Stomach (tissue), 9 donors: Measurements from ENCODE around the gene HERPUD2. TPM values are rescaled to one million over a fixed set of nuclear protein-coding genes. Genes with fewer than 3 reads are reported as not detected.

Experiments used
- DNase-seq, 2 donors: peaks; one replicate each; pipeline versions ENCODE4 v3.0.0 to v3.0.0-alpha.2; 2013 to 2019
- H3K27ac ChIP-seq, 5 donors: fragments of 200-600 bp in 4 of 5; sonication (generic) in 4 of 5; one replicate each; pipeline ENCODE4 v1.5.1; 2013 to 2019; ENCODE audit warnings: mild to moderate bottlenecking in 1 of 5, moderate library complexity in 1 of 5
- H3K27me3 ChIP-seq, 3 donors: fragments of 200-600 bp; sonication (generic); one replicate each; pipeline ENCODE4 v1.5.1; 2017 to 2019; ENCODE audit warnings: mixed run types in 1 of 3
- H3K36me3 ChIP-seq, 4 donors: fragments of 200-600 bp; sonication (generic); 1 replicate in 3 of 4; 2 replicates in 1 of 4; pipeline ENCODE4 v1.5.1; 2016 to 2019
- H3K4me1 ChIP-seq, 4 donors: fragments of 200-600 bp; sonication (generic); one replicate each; pipeline ENCODE4 v1.5.1; 2016 to 2019
- H3K4me3 ChIP-seq, 4 donors: fragments of 200-600 bp; sonication (generic) in 3 of 4; one replicate each; pipeline ENCODE4 v1.5.1; 2016 to 2019; ENCODE audit warnings: mild to moderate bottlenecking in 1 of 4
- H3K9me3 ChIP-seq, 4 donors: fragments of 200-600 bp; sonication (generic); one replicate each; pipeline ENCODE4 v1.5.1; 2016 to 2019
- EP300 ChIP-seq: sonication (generic); formaldehyde crosslinking; IDR thresholded peaks from one replicate; pipeline ENCODE4 v1.6.1; 2017; ENCODE audit warnings: antibody characterized with exemption
- POLR2A ChIP-seq, 4 donors: fragments of 450-650 bp; IDR thresholded peaks; one replicate each; pipeline ENCODE4 v1.6.1; 2016; ENCODE audit warnings: antibody characterized with exemption in 4 of 4, control low read depth in 2 of 4, mild to moderate bottlenecking in 1 of 4, moderate library complexity in 1 of 4
- POLR2AphosphoS5 ChIP-seq, 3 donors: sonication (generic); formaldehyde crosslinking; IDR thresholded peaks; one replicate each; pipeline ENCODE4 v1.6.1; 2016; ENCODE audit warnings: antibody characterized with exemption in 3 of 3
- WGBS, 5 donors: extraction: QIAGEN DNeasy Blood & Tissue Kit in 3 of 5; methylation state at CpG; one replicate each; pipeline versions ENCODE4 v1.1.5 to v1.1.7; 2013 to 2018; 5-methylcytosine and 5-hydroxymethylcytosine counted together
- intact Hi-C: fragments of 100-400 bp; cut with DNase I; formaldehyde crosslinking; loops from one replicate; pipeline ENCODE4 v1.15.1; 2023; ENCODE audit warnings: low total_unique reads
- polyA plus RNA-seq, 3 donors: library from polyadenylated mRNA; stranded (reverse); fragments of 200-250 nt; gene quantifications; one replicate each; pipeline ENCODE4 v1.2.3, GENCODE V29; 2013
- total RNA-seq, 5 donors: library from RNA; depleted of rRNA; stranded (reverse); fragments of >200 nt; gene quantifications; one replicate each; pipeline versions ENCODE4 v1.1.0 to v1.2.3, GENCODE V29; 2014 to 2016
- TF ChIP-seq, protein P1 (sequence below), 7 experiments: fragments of 450-650 bp in 4 of 7; fragments of 200-600 bp in 3 of 7; sonication (generic) in 3 of 7; IDR thresholded peaks; one replicate each; pipeline ENCODE4 v1.5.1; 2016 to 2019; ENCODE audit warnings: antibody characterized with exemption in 7 of 7, control low read depth in 2 of 7, mild to moderate bottlenecking in 1 of 7
- donor health status: healthy with polysubstance abuse.
- donor health status: Bipolar disorder and iron deficiency.
- donor health status: healthy.

The HERPUD2 gene
- total and polyA plus RNA-seq, 8 donors = 1.4 to 26.7 (median 9.0) TPM

DNA sequence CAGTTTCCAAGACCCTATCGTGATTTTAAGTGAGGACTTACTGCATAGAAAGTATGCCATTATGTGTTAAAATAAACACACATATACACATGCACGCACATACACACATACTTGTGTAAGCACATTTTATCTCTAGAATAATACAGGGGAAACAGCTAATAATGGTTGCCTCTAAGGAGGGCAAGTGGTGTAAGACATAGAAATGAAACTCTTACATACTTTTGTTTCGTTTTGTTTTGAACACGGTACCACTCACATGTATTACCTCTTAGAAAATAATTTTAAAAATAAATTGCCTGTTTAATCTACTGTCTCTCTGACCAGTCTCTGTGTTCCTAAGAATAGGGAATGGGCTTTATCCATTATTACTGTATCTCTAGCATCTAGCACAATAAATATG is 49.2 kb downstream of the HERPUD2 start:
- intact Hi-C loops = no loop called here
- Histone ChIP-seq H3K36me3 (peaks cover 0 to 20% (median 9%) of the 10 kb centered on the region in 4 donors), H3K4me1 (peaks cover 8 to 64% (median 44%) of the 10 kb centered on the region in 4 donors), H3K27me3 (no peaks in the 10 kb centered on the region), H3K9me3 (no peaks in the 10 kb centered on the region), H3K4me3 (no peak overlapping the region), H3K27ac (no peak overlapping the region)
- 80 to 89% (median 81%) methylated on average over 4 of the region's 4 CpGs for WGBS, 5 donors
- TF ChIP-seq EP300 = no peak
- TF ChIP-seq, protein P1, sequence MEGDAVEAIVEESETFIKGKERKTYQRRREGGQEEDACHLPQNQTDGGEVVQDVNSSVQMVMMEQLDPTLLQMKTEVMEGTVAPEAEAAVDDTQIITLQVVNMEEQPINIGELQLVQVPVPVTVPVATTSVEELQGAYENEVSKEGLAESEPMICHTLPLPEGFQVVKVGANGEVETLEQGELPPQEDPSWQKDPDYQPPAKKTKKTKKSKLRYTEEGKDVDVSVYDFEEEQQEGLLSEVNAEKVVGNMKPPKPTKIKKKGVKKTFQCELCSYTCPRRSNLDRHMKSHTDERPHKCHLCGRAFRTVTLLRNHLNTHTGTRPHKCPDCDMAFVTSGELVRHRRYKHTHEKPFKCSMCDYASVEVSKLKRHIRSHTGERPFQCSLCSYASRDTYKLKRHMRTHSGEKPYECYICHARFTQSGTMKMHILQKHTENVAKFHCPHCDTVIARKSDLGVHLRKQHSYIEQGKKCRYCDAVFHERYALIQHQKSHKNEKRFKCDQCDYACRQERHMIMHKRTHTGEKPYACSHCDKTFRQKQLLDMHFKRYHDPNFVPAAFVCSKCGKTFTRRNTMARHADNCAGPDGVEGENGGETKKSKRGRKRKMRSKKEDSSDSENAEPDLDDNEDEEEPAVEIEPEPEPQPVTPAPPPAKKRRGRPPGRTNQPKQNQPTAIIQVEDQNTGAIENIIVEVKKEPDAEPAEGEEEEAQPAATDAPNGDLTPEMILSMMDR (IDR thresholded peaks at IDR 0.05) = no peak
- no peak for TF ChIP-seq POLR2AphosphoS5 (IDR thresholded peaks at IDR 0.05)
- TF ChIP-seq POLR2A (IDR thresholded peaks at IDR 0.05) = no peak
- DNase-seq = no peak

GRCh38 chr7:35630024-35630972 is 64.6 kb downstream of the HERPUD2 start:
- H3K27me3 ChIP-seq = no peaks in the 10 kb centered on the region
- 78 to 88% (median 83%) methylated on average over 3 of the region's 3 CpGs for WGBS, 5 donors
- H3K9me3 ChIP-seq = no peaks in the 10 kb centered on the region
- no peak for TF ChIP-seq POLR2A (IDR thresholded peaks at IDR 0.05)
- TF ChIP-seq POLR2AphosphoS5 (IDR thresholded peaks at IDR 0.05) = no peak
- TF ChIP-seq, protein P1 (IDR thresholded peaks at IDR 0.05) = no peak
- TF ChIP-seq EP300 = no peak
- intact Hi-C loops = no loop called here
- H3K4me1 ChIP-seq = no peaks in the 10 kb centered on the region
- peaks cover 15 to 69% (median 65%) of the 10 kb centered on the region in 4 donors for H3K36me3 ChIP-seq
- no peak for DNase-seq
- no peak overlapping the region for H3K4me3 ChIP-seq
- H3K27ac ChIP-seq = no peak overlapping the region

- WGBS, 5 donors = 34 to 50% (median 37%) methylated on average over 15 to 16 of the region's 16 CpGs
- Histone ChIP-seq H3K27ac (no peak overlapping the region), H3K36me3 (peaks cover 0 to 23% (median 22%) of the 10 kb centered on the region in 4 donors), H3K4me3 (no peak overlapping the region), H3K9me3 (no peaks in the 10 kb centered on the region), H3K27me3 (no peaks in the 10 kb centered on the region), H3K4me1 (peaks cover 0 to 15% (median 8%) of the 10 kb centered on the region in 4 donors)
- peak; percentile 28 to 73 for DNase-seq
- intact Hi-C loops = no loop called here
- no peak for TF ChIP-seq POLR2A (IDR thresholded peaks at IDR 0.05)
- TF ChIP-seq, protein P1 (IDR thresholded peaks at IDR 0.05) = peak in 5 of 7 experiments; percentile 64 to 80 (median 74)
Measured at GRCh38 chr7:35624299-35625186, 70.4 kb downstream of the HERPUD2 start.

DNA sequence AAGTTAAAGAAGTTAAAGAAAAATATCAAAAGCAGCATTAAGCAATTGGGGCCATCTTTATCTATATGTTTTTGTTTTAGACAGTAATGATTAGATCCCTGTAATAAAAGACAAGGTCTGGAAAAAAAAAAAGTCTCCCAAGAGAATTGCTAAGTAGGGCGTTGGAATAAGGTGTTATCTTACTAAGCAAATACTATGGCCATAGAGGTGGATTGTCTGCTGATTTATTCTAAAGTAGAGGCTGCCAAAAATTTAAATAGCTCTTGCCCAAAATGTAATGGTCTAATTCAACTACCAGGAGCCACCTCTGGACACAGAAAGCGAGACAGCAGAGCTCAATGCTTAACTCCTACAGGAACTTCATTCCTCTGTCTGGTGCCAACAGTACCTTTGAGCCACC is 71.6 kb downstream of the HERPUD2 start:
- H3K27ac ChIP-seq = no peak overlapping the region
- H3K27me3 ChIP-seq = no peaks in the 10 kb centered on the region
- peaks cover 0 to 11% (median 10%) of the 10 kb centered on the region in 4 donors for H3K36me3 ChIP-seq
- no peak for TF ChIP-seq EP300
- no peak for TF ChIP-seq POLR2AphosphoS5 (IDR thresholded peaks at IDR 0.05)
- TF ChIP-seq, protein P1 (IDR thresholded peaks at IDR 0.05) = no peak
- no peak for TF ChIP-seq POLR2A (IDR thresholded peaks at IDR 0.05)
- intact Hi-C loops = no loop called here
- H3K9me3 ChIP-seq = no peaks in the 10 kb centered on the region
- H3K4me1 ChIP-seq = peaks cover 0 to 15% (median 8%) of the 10 kb centered on the region in 4 donors
- WGBS, 5 donors = 29 to 49% (median 41%) methylated on average over 2 of the region's 2 CpGs
- no peak overlapping the region for H3K4me3 ChIP-seq
- no peak for DNase-seq
